HG03064 (cell line): ENCODE results near the gene RHOF.
"Not testable (repeated sequence)": the region's sequence is repeated elsewhere in the genome, so short reads cannot be mapped to it uniquely, and the experiment has no call there.

Experiments used
- ATAC-seq: cut with Tn5 transposase; IDR thresholded peaks from one replicate; pipeline ENCODE4 v1.9.1; 2021; ENCODE audit warnings: low read depth; ENCODE audit not compliant: unreplicated experiment

The RHOF gene

GRCh38 chr12:121750507-121750955, 43.0 kb downstream of the RHOF start:
- ATAC-seq = no peak

- ATAC-seq = no peak
Measured at GRCh38 chr12:121749267-121749666, 44.2 kb downstream of the RHOF start.

- no peak for ATAC-seq
Measured at GRCh38 chr12:121748571-121749265, 44.8 kb downstream of the RHOF start.

GRCh38 chr12:121748218-121748570, 45.3 kb downstream of the RHOF start:
- no peak for ATAC-seq

GRCh38 chr12:121745545-121745944, 47.9 kb downstream of the RHOF start:
- ATAC-seq = not testable (repeated sequence)

- no peak for ATAC-seq
Measured at GRCh38 chr12:121741743-121742142, 51.7 kb downstream of the RHOF start.

GRCh38 chr12:121740847-121741246, 52.6 kb downstream of the RHOF start:
- no peak for ATAC-seq

- no peak for ATAC-seq
Measured at GRCh38 chr12:121738340-121738858, 55.1 kb downstream of the RHOF start.

- ATAC-seq = no peak
Measured at GRCh38 chr12:121733849-121734248, 59.6 kb downstream of the RHOF start.

- no peak for ATAC-seq
Measured at GRCh38 chr12:121731473-121731872, 62.0 kb downstream of the RHOF start.

GRCh38 chr12:121729021-121729420, 64.5 kb downstream of the RHOF start:
- no peak for ATAC-seq
